Measurements from ENCODE around the gene TEAD4. TPM values are rescaled to one million over a fixed set of nuclear protein-coding genes. Genes with fewer than 3 reads are reported as not detected.

TEAD4 gene
- total and polyA plus RNA-seq, 2 experiments from 2014 or later = 68.1 to 145 TPM

DNA sequence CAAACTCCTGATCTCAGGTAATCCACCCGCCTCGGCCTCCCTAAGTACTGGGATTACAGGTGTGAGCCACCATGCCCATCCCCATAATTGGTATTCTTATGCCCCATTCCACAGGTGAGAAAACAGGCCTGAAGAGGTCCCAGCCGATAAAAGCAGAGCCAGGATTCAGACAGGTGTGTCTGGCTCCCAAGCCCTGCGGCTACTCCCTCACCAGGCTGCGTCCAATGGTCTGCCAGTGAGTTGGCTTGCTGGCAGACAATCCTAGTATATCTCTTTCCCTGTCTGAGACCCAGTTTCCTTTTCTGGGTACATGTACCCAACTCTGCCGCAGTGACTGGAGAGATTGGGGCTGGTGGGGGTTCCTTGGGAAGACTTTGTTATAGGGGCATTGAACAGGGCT, 116.1 kb downstream of the TEAD4 start:
- Mint-ChIP-seq H3K36me3 (ENCODE audit: low read depth) (no peaks in the 10 kb centered on the region), H3K9me3 (no peaks in the 10 kb centered on the region; the same call in 2 of the 3 replicates), H3K27ac (no peak overlapping the region), H3K4me3 (peak overlapping the region; percentile 29; the same call in 2 of the 3 replicates), H3K27me3 (ENCODE audit: insufficient read depth, low read depth, poor library complexity) (peaks cover 19% of the 10 kb centered on the region), H3K4me1 (peaks cover 8% of the 10 kb centered on the region)
- H2AFZ ChIP-seq = no peak overlapping the region
- H3K79me2 ChIP-seq (replicated peaks; ENCODE audit: insufficient read depth) = peaks cover 8% of the 10 kb centered on the region; the same call in 1 of the 2 replicates
- no peaks in the 10 kb centered on the region for H3K36me3 ChIP-seq (ENCODE audit: insufficient read depth)
- H3K4me2 ChIP-seq = no peak overlapping the region
- peaks cover 9% of the 10 kb centered on the region; the same call in 1 of the 2 replicates for H3K4me1 ChIP-seq (ENCODE audit: insufficient read depth)
- peaks cover 8% of the 10 kb centered on the region; the same call in 1 of the 2 replicates for H4K20me1 ChIP-seq (replicated peaks; ENCODE audit: insufficient read depth)
- ATAC-seq (no peak), DNase-seq (ENCODE audit: low spot score) (no peak)
- no peak overlapping the region for H3K4me3 ChIP-seq
- H3K27ac ChIP-seq (ENCODE audit: low read depth) = no peak overlapping the region
- TF ChIP-seq, protein P1, sequence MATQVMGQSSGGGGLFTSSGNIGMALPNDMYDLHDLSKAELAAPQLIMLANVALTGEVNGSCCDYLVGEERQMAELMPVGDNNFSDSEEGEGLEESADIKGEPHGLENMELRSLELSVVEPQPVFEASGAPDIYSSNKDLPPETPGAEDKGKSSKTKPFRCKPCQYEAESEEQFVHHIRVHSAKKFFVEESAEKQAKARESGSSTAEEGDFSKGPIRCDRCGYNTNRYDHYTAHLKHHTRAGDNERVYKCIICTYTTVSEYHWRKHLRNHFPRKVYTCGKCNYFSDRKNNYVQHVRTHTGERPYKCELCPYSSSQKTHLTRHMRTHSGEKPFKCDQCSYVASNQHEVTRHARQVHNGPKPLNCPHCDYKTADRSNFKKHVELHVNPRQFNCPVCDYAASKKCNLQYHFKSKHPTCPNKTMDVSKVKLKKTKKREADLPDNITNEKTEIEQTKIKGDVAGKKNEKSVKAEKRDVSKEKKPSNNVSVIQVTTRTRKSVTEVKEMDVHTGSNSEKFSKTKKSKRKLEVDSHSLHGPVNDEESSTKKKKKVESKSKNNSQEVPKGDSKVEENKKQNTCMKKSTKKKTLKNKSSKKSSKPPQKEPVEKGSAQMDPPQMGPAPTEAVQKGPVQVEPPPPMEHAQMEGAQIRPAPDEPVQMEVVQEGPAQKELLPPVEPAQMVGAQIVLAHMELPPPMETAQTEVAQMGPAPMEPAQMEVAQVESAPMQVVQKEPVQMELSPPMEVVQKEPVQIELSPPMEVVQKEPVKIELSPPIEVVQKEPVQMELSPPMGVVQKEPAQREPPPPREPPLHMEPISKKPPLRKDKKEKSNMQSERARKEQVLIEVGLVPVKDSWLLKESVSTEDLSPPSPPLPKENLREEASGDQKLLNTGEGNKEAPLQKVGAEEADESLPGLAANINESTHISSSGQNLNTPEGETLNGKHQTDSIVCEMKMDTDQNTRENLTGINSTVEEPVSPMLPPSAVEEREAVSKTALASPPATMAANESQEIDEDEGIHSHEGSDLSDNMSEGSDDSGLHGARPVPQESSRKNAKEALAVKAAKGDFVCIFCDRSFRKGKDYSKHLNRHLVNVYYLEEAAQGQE (IDR thresholded peaks at IDR 0.05; ENCODE audit: unreplicated experiment) = no peak
- TF ChIP-seq EZH2phosphoT487 (IDR thresholded peaks at IDR 0.05; ENCODE audit: unreplicated experiment) = no peak
- TF ChIP-seq, protein P2, sequence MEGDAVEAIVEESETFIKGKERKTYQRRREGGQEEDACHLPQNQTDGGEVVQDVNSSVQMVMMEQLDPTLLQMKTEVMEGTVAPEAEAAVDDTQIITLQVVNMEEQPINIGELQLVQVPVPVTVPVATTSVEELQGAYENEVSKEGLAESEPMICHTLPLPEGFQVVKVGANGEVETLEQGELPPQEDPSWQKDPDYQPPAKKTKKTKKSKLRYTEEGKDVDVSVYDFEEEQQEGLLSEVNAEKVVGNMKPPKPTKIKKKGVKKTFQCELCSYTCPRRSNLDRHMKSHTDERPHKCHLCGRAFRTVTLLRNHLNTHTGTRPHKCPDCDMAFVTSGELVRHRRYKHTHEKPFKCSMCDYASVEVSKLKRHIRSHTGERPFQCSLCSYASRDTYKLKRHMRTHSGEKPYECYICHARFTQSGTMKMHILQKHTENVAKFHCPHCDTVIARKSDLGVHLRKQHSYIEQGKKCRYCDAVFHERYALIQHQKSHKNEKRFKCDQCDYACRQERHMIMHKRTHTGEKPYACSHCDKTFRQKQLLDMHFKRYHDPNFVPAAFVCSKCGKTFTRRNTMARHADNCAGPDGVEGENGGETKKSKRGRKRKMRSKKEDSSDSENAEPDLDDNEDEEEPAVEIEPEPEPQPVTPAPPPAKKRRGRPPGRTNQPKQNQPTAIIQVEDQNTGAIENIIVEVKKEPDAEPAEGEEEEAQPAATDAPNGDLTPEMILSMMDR (conservative IDR thresholded peaks at IDR 0.05; ENCODE audit: low read depth in 2 of 2) = no peak
- no peak for TF ChIP-seq STAT1 (IDR thresholded peaks at IDR 0.05; ENCODE audit: unreplicated experiment)
- 0 out of 2 replicates have a peak, but pooled peaks cover 2% of the 10 kb centered on the region for H3F3A ChIP-seq (replicated peaks; ENCODE audit: low read depth)
- H3K27me3 ChIP-seq (ENCODE audit: insufficient read depth) = 0 out of 2 replicates have a peak, but pooled peaks cover 9% of the 10 kb centered on the region
- H3K9me2 ChIP-seq (ENCODE audit: insufficient read depth) = no peaks in the 10 kb centered on the region

DNA sequence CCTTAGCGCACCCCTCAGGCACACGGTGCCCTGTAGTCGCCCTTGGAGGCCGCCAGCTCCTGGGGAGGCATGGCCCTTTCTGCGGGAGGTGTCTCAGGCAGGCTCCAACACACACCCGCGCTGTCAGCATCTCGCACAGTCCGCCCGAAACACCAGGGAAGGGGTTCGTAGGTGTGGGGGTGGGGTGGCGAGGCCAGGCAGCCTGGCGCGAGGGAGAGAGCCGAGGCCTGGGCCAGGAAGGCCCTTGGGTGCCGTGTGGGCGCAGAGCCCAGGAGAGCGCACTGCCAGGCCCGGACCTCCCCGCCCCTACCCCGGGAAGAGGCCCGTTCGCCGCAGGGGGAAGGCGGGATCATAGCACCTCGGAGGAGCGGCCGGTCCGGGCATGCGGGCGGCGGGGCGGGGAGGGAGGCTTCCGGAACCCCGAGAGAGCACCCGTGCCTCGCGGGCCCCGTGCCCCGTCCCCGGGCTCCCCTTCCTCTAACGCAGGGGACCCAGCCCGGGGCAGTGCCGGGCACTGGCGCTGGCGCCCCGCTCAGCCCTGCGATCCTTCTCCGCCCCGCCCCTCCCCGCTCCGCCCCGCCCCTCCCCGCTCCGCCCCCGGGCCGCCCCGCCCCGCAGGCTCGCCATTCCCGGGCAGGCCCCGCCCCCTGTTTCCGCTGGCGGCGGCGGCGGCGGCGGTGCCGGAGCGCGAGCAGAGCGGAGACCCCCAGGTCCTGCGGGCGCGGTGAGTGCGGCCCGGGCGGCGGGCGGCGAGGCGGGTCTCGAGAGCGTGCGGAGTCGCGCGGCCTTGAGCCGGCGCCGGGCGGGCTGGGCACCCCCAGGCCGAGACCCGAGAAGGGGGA, 117.8 kb downstream of the TEAD4 start, which contains the start of gene TSPAN9:
Gene TSPAN9 (plus strand): TSS at position 650 of the 842 bp plus-strand sequence. CDS start 123,815 bp downstream, outside the sequence.
- 0 out of 2 replicates have a peak, but pooled peaks cover 9% of the 10 kb centered on the region for H3K27me3 ChIP-seq (ENCODE audit: insufficient read depth)
- H3K27ac Mint-ChIP-seq = no peak within 1 kb of the TSS
- peak within 1 kb of the TSS; percentile 76 for H3K4me3 Mint-ChIP-seq
- H3K36me3 ChIP-seq (ENCODE audit: insufficient read depth) = no peaks in the 10 kb centered on the region
- H3K4me2 ChIP-seq = peak within 1 kb of the TSS; percentile 89
- 0 out of 2 replicates have a peak, but pooled peaks cover 2% of the 10 kb centered on the region for H3F3A ChIP-seq (replicated peaks; ENCODE audit: low read depth)
- peaks cover 8% of the 10 kb centered on the region for H3K4me1 Mint-ChIP-seq
- H3K4me1 ChIP-seq (ENCODE audit: insufficient read depth) = peaks cover 12% of the 10 kb centered on the region; the same call in 1 of the 2 replicates
- peak within 1 kb of the TSS; percentile 76 for H3K4me3 ChIP-seq
- ATAC-seq = peak; percentile 81
- H4K20me1 ChIP-seq (replicated peaks; ENCODE audit: insufficient read depth) = peaks cover 12% of the 10 kb centered on the region; the same call in 1 of the 2 replicates
- peak; percentile 76 for DNase-seq (ENCODE audit: low spot score)
- no peaks in the 10 kb centered on the region; the same call in 2 of the 3 replicates for H3K9me3 Mint-ChIP-seq
- H3K27ac ChIP-seq (ENCODE audit: low read depth) = no peak within 1 kb of the TSS
- peak within 1 kb of the TSS; percentile 83 for H2AFZ ChIP-seq
- 0 out of 3 replicates have a peak, but pooled peaks cover under 1% of the 10 kb centered on the region for H3K36me3 Mint-ChIP-seq (ENCODE audit: low read depth)
- TF ChIP-seq, protein P2 (conservative IDR thresholded peaks at IDR 0.05; ENCODE audit: low read depth in 2 of 2) = no peak
- TF ChIP-seq JUNB (IDR thresholded peaks at IDR 0.05; ENCODE audit: unreplicated experiment) (no peak), POLR2AphosphoS5 (IDR thresholded peaks at IDR 0.05; ENCODE audit: low read depth) (peak; percentile 68; the same call in 1 of the 2 replicates)
- TF ChIP-seq, protein P3, sequence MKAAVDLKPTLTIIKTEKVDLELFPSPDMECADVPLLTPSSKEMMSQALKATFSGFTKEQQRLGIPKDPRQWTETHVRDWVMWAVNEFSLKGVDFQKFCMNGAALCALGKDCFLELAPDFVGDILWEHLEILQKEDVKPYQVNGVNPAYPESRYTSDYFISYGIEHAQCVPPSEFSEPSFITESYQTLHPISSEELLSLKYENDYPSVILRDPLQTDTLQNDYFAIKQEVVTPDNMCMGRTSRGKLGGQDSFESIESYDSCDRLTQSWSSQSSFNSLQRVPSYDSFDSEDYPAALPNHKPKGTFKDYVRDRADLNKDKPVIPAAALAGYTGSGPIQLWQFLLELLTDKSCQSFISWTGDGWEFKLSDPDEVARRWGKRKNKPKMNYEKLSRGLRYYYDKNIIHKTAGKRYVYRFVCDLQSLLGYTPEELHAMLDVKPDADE (IDR thresholded peaks at IDR 0.05) = no peak
- H3K9me2 ChIP-seq (ENCODE audit: insufficient read depth) = no peaks in the 10 kb centered on the region
- H3K27me3 Mint-ChIP-seq (ENCODE audit: insufficient read depth, low read depth, poor library complexity) = peaks cover 19% of the 10 kb centered on the region
- peaks cover 11% of the 10 kb centered on the region for H3K79me2 ChIP-seq (replicated peaks; ENCODE audit: insufficient read depth)
